ENCODE data around the gene STRAP. TPM values are rescaled to one million over a fixed set of nuclear protein-coding genes. Genes with fewer than 3 reads are reported as not detected.

Gene STRAP
- total RNA-seq, 1 donor from 2014 or later: 140 TPM

DNA sequence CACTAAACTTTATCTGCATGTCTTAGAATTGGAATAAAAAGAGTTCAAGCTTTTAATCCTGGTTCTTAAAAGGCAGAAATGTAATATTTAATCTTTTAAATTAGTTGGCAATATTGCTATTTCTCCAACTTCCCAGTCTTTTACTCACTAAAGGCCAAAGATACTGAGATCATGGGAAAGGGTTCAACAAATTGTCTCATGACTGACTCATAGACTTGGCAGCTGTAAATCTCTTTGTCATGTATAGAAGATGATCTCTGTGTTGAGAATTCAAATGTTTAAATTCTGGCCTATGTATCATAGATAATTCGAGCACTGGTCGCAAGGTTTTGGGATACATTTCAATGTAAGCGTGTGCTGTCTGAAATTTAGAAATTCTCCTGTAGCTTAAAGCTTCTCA is 40.1 kb upstream of the STRAP start:
- Mint-ChIP-seq H3K36me3 (no peaks in the 10 kb centered on the region), H3K4me3 (no peak overlapping the region), H3K9me3 (no peaks in the 10 kb centered on the region), H3K4me1 (ENCODE audit: unreplicated experiment) (no peaks in the 10 kb centered on the region), H3K27ac (no peak overlapping the region), H3K27me3 (peaks cover 27% of the 10 kb centered on the region)
- no peak for TF ChIP-seq CTCF (conservative IDR thresholded peaks at IDR 0.05)
- no peak for DNase-seq (ENCODE audit: extremely low spot score, unreplicated experiment)

DNA sequence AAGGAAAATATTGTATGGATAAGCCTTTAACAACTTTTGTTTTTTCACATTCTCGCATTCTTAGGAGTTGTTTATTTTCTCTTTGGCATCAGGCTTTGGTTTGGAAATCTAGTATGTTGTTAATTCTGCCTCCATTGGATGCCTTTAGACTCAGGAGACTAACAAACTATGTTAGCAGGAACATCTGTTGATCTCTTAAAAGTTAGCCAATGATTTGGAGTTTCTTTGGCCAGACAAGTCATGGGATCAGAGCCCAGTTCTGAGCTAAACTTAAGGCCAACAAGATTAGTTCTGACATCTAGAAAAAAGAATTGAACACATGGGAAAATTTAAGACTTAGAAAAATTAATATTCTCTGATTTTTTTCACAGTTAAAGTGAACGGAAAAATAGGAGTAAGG is 35.3 kb upstream of the STRAP start:
- Mint-ChIP-seq H3K27me3 (peaks cover 13% of the 10 kb centered on the region), H3K9me3 (no peaks in the 10 kb centered on the region), H3K36me3 (no peaks in the 10 kb centered on the region), H3K4me1 (ENCODE audit: unreplicated experiment) (no peaks in the 10 kb centered on the region), H3K27ac (no peak overlapping the region), H3K4me3 (no peak overlapping the region)
- DNase-seq (ENCODE audit: extremely low spot score, unreplicated experiment): no peak
- no peak for TF ChIP-seq CTCF (conservative IDR thresholded peaks at IDR 0.05)

GRCh38 chr12:15848606-15849005 is 33.6 kb upstream of the STRAP start:
- Mint-ChIP-seq H3K4me3 (no peak overlapping the region), H3K27ac (no peak overlapping the region), H3K27me3 (peaks cover 14% of the 10 kb centered on the region), H3K9me3 (no peaks in the 10 kb centered on the region), H3K4me1 (ENCODE audit: unreplicated experiment) (no peaks in the 10 kb centered on the region), H3K36me3 (no peaks in the 10 kb centered on the region)
- DNase-seq (ENCODE audit: extremely low spot score, unreplicated experiment): no peak
- TF ChIP-seq CTCF (conservative IDR thresholded peaks at IDR 0.05): no peak

GRCh38 chr12:15851045-15851620 is 31.1 kb upstream of the STRAP start:
- no peak for TF ChIP-seq CTCF (conservative IDR thresholded peaks at IDR 0.05)
- Mint-ChIP-seq H3K27ac (no peak overlapping the region), H3K4me3 (no peak overlapping the region), H3K27me3 (peaks cover 8% of the 10 kb centered on the region), H3K9me3 (no peaks in the 10 kb centered on the region), H3K36me3 (no peaks in the 10 kb centered on the region), H3K4me1 (ENCODE audit: unreplicated experiment) (no peaks in the 10 kb centered on the region)
- no peak for DNase-seq (ENCODE audit: extremely low spot score, unreplicated experiment)

GRCh38 chr12:15851919-15852318 is 30.3 kb upstream of the STRAP start:
- Mint-ChIP-seq H3K36me3 (no peaks in the 10 kb centered on the region), H3K4me3 (no peak overlapping the region), H3K4me1 (ENCODE audit: unreplicated experiment) (no peaks in the 10 kb centered on the region), H3K27ac (no peak overlapping the region), H3K9me3 (no peaks in the 10 kb centered on the region), H3K27me3 (peaks cover 8% of the 10 kb centered on the region)
- DNase-seq (ENCODE audit: extremely low spot score, unreplicated experiment): no peak
- no peak for TF ChIP-seq CTCF (conservative IDR thresholded peaks at IDR 0.05)

DNA sequence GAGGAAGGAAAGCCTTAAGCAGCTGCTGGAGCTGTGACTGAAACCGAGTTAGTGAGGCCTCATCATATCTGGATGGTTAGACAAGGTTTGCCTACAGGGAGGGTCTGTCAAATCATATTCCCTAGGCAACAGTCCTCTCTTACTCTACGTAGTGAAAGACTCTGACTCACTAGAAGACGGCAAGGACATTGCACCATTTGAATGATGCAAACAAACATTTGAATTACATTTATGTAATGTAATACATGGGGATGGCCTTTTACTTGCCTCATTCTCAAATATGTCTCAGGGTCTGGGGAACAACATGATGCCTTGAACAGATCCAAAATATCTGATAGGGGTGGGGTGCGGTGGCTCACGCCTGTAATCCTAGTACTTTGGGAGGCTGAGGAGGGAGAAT is 29.8 kb upstream of the STRAP start:
- Mint-ChIP-seq H3K36me3 (no peaks in the 10 kb centered on the region), H3K27me3 (peaks cover 8% of the 10 kb centered on the region), H3K27ac (no peak overlapping the region), H3K9me3 (no peaks in the 10 kb centered on the region), H3K4me1 (ENCODE audit: unreplicated experiment) (no peaks in the 10 kb centered on the region), H3K4me3 (no peak overlapping the region)
- no peak for TF ChIP-seq CTCF (conservative IDR thresholded peaks at IDR 0.05)
- no peak for DNase-seq (ENCODE audit: extremely low spot score, unreplicated experiment)
